ENCODE results near the gene SLC38A8. TPM values are rescaled to one million over a fixed set of nuclear protein-coding genes. Genes with fewer than 3 reads are reported as not detected.
A peak's percentile ranks its signal among the peaks of the same experiment; 100 is the strongest.

SLC38A8 gene
- total RNA-seq, 4 donors from 2014 or later: not detected

GRCh38 chr16:84058211-84058610 lies 15.6 kb upstream of the SLC38A8 start:
- peaks cover 4 to 8% of the 10 kb centered on the region in 2 donors for H3K4me1 ChIP-seq
- intact Hi-C loops (cut with DNase I): no loop called here
- TF ChIP-seq POLR2A (IDR thresholded peaks at IDR 0.05) (no peak), CTCF (IDR thresholded peaks at IDR 0.05) (no peak)
- H3K27me3 ChIP-seq: no peaks in the 10 kb centered on the region
- DNase-seq: no peak
- no peaks in the 10 kb centered on the region for H3K9me3 ChIP-seq
- H3K27ac ChIP-seq: no peak overlapping the region
- H3K4me3 ChIP-seq (replicated peaks in 1 of 3): no peak overlapping the region
- peaks cover 78 to 94% of the 10 kb centered on the region in 2 donors for H3K36me3 ChIP-seq
- 95 to 97% methylated on average over 12 to 15 of the region's 15 CpGs for WGBS, 2 donors

- peaks cover 73 to 94% of the 10 kb centered on the region in 2 donors for H3K36me3 ChIP-seq
- 93 to 94% methylated on average over 7 of the region's 7 CpGs for WGBS, 2 donors
- no peak for DNase-seq
These were observed 14.3 kb upstream of the SLC38A8 start for GRCh38 chr16:84056933-84057332.

GRCh38 chr16:84055801-84056634 lies 13.4 kb upstream of the SLC38A8 start:
- 72 to 78% methylated on average over 19 of the region's 19 CpGs for WGBS, 2 donors
- no peak for TF ChIP-seq CTCF (IDR thresholded peaks at IDR 0.05)
- no peak for TF ChIP-seq POLR2A (IDR thresholded peaks at IDR 0.05)
- H3K27me3 ChIP-seq: no peaks in the 10 kb centered on the region
- peaks cover 65 to 85% of the 10 kb centered on the region in 2 donors for H3K36me3 ChIP-seq
- peak; percentile 81 to 82 for DNase-seq
- H3K27ac ChIP-seq: peak overlapping the region; percentile 15 to 66 (median 27)
- intact Hi-C loops (cut with DNase I): no loop called here
- H3K9me3 ChIP-seq: no peaks in the 10 kb centered on the region
- peaks cover 4 to 8% of the 10 kb centered on the region in 2 donors for H3K4me1 ChIP-seq
- H3K4me3 ChIP-seq (replicated peaks in 1 of 3): no peak overlapping the region

More at GRCh38 chr16:84056933-84057332, 14.3 kb upstream of the SLC38A8 start:
- no peaks in the 10 kb centered on the region for H3K27me3 ChIP-seq
- TF ChIP-seq POLR2A (IDR thresholded peaks at IDR 0.05) (no peak), CTCF (IDR thresholded peaks at IDR 0.05) (no peak)
- H3K4me1 ChIP-seq: peaks cover 4 to 8% of the 10 kb centered on the region in 2 donors
- intact Hi-C loops (cut with DNase I): no loop called here
- no peak overlapping the region for H3K27ac ChIP-seq
- no peak overlapping the region for H3K4me3 ChIP-seq (replicated peaks in 1 of 3)
- H3K9me3 ChIP-seq: no peaks in the 10 kb centered on the region

GRCh38 chr16:84055366-84055765 lies 12.8 kb upstream of the SLC38A8 start:
- WGBS, 2 donors: 48 to 50% methylated on average over 4 to 5 of the region's 5 CpGs
- H3K36me3 ChIP-seq: peaks cover 59 to 80% of the 10 kb centered on the region in 2 donors
- peak; percentile 44 to 52 for DNase-seq
- no peaks in the 10 kb centered on the region for H3K9me3 ChIP-seq
- intact Hi-C loops (cut with DNase I): no loop called here
- no peak for TF ChIP-seq POLR2A (IDR thresholded peaks at IDR 0.05)
- no peak for TF ChIP-seq CTCF (IDR thresholded peaks at IDR 0.05)
- no peaks in the 10 kb centered on the region for H3K27me3 ChIP-seq
- H3K4me1 ChIP-seq: peaks cover 4 to 8% of the 10 kb centered on the region in 2 donors
- H3K27ac ChIP-seq: peak overlapping the region; percentile 21 to 33 (median 27)
- H3K4me3 ChIP-seq (replicated peaks in 1 of 3): no peak overlapping the region

GRCh38 chr16:84054916-84055315 lies 12.3 kb upstream of the SLC38A8 start:
- peak overlapping the region; percentile 21 to 33 (median 27) for H3K27ac ChIP-seq
- H3K36me3 ChIP-seq: peaks cover 55 to 75% of the 10 kb centered on the region in 2 donors
- H3K9me3 ChIP-seq: no peaks in the 10 kb centered on the region
- H3K4me3 ChIP-seq (replicated peaks in 1 of 3): no peak overlapping the region
- intact Hi-C loops (cut with DNase I): no loop called here
- TF ChIP-seq POLR2A (IDR thresholded peaks at IDR 0.05) (no peak), CTCF (IDR thresholded peaks at IDR 0.05) (no peak)
- WGBS, 2 donors: 83 to 85% methylated on average over 12 to 13 of the region's 13 CpGs
- no peaks in the 10 kb centered on the region for H3K27me3 ChIP-seq
- H3K4me1 ChIP-seq: peaks cover 4 to 8% of the 10 kb centered on the region in 2 donors
- no peak for DNase-seq

Measured in thyroid gland (tissue), 4 donors.